Dermis microvascular lymphatic vessel endothelial cell (primary cell): ENCODE results near the gene TBC1D1. TPM values are rescaled to one million over a fixed set of nuclear protein-coding genes. Genes with fewer than 3 reads are reported as not detected.

Experiments
- DNase-seq, 2 donors: peaks; one replicate each; pipeline versions ENCODE4 v3.0.0 to v3.0.0-alpha.2; 2010; ENCODE audit warnings: low read depth in 2 of 2
- total RNA-seq: library from RNA; depleted of rRNA; stranded (reverse); fragments of >200 nt; gene quantifications from 2 replicates; pipeline ENCODE4 v1.2.1, GENCODE V29; 2014

The TBC1D1 gene
- total RNA-seq, 1 donor from 2014 or later = 94.7 TPM

- no peak for DNase-seq
Observed at GRCh38 chr4:38164346-38164745, 273.5 kb downstream of the TBC1D1 start.

GRCh38 chr4:38166082-38166481, 275.2 kb downstream of the TBC1D1 start:
- DNase-seq = no peak

DNA sequence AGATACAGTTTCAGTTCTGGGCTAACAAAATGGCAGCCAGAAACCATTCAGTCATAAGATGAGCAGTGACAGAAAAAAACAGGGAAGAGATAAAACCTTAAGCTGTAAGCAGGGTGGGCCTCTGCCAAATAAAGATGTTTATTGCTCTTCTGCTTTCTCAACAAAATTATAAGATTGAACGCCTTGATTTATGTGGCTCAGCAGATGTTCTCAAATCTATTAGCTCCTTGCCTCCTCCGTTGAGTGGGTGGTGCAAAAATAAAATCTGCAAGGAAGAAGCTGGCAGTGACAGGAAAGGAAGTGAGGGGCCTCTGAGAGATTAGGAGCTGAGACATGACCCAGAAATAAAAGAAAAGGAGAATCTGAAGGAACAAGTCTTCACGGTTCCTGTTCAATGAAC, 275.9 kb downstream of the TBC1D1 start:
- DNase-seq = no peak

DNA sequence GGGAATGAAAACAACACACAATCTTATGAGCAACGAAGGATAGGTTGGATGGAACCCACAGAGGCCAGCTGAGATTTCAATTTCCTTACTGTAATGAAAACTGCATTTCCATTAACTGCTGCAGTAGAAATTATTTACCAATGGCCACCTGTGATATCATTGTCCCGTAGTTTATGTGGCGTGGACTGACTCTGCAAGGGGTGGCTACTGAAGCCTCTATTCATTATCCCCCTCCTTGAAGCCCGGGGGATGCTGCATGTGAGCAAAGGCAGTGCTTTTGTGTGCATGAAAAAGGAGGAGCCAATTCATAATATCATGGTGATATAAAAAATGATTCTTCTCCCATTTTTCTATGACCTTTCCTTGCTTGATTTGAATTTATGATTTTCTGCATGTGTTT, 277.1 kb downstream of the TBC1D1 start:
- no peak for DNase-seq

DNA sequence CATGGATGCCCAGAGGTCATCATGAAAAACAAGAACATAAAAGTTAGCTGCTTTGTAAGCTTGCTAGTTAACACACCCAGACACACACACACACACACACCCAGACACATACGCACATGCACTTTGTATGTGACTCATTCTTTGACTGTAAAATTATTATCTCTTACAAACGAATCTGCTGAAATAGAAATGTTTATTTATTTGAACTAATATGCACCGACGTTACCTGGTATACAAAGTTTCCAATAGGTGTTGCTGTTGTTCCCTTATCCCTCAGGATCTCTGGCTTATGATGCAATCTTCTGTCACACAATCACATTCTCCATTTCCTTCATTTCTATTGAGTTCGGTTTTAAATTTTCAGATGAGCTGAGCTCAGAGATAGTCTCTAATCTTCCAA, 278.6 kb downstream of the TBC1D1 start:
- no peak for DNase-seq

GRCh38 chr4:38170338-38171169, 279.7 kb downstream of the TBC1D1 start:
- DNase-seq = no peak

- no peak for DNase-seq
Observed at GRCh38 chr4:38172078-38172477, 281.2 kb downstream of the TBC1D1 start.

- DNase-seq = peak in 1 of 2 donors; percentile 28
Observed at GRCh38 chr4:38173935-38174518, 283.1 kb downstream of the TBC1D1 start.

GRCh38 chr4:38174801-38175200, 283.9 kb downstream of the TBC1D1 start:
- DNase-seq = peak in 1 of 2 donors; percentile 41

DNA sequence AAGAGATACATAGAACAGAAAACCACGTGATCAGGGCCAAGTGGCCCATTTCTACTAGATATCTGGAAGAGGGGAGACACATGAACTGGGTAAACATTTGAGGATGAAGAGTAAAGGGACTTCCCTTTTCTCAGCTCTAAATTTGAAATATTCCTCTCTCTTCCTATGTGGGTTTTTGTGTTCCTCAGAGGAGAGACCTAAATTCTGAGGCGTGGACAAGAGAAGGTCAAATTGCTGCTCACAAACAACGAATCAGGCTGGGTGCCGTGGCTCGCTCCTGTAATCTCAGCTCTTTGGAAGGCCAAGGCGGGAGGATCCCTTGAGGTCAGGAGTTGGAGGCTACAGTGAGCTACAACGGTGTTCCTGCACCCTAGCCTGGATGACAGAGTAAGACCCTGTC, 285.3 kb downstream of the TBC1D1 start:
- DNase-seq = no peak

DNA sequence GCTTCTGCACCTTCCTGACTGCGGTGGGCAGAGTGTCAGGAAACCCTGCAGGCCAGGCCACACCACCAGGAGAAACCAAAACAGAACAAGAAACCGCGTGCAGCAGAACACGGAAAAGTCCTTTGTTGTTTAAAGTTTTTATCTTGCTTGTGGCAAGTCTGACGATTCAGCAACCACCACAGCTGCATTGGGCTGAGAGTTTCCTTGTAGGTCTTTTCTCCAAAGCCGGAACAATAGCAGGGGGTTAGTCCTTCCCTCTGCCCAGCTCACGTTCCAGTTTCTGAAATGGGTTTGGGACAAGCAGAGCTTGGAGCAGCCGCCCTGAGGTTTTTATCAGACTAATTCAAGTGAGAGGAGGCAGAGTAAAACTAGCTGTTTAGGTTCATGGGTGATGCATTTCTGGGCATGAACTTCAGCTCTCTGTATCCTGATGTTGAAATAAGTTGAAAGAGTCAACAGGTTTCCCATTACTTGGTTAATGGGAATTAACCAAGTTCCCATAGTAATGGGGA, 286.2 kb downstream of the TBC1D1 start:
- peak in 1 of 2 donors; percentile 51 for DNase-seq

- no peak for DNase-seq
Observed at GRCh38 chr4:38177641-38178391, 286.9 kb downstream of the TBC1D1 start.

DNA sequence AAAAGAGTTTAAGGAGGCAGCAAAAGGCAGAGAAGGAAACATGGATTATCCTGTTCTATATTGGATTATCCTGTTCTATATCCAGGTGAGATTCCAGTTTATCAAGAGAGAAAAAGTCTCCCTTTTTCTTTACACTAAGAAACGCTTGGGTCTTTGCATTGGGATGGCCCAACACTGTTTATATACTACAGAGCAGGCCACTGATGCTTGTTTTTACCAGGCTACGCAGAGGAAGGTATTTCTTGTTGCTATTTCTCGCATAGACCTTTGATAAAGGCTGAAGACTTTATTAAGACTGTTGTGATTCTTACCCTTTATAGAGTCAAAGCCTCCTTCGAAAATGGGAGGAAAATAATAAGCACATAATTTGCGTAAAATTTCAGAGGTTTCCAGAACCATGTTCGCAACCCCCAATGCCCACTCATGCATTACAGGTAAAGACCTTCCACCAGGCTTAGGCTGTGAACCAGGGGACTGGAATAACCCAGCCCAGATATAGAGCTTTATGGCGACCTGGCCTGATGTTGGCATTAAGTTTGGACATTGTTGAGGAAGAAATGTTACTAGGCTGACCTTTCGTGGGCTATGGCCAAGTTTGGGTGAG, 287.6 kb downstream of the TBC1D1 start:
- no peak for DNase-seq

GRCh38 chr4:38179690-38180377, 288.9 kb downstream of the TBC1D1 start:
- peak; percentile 74 to 77 for DNase-seq

DNA sequence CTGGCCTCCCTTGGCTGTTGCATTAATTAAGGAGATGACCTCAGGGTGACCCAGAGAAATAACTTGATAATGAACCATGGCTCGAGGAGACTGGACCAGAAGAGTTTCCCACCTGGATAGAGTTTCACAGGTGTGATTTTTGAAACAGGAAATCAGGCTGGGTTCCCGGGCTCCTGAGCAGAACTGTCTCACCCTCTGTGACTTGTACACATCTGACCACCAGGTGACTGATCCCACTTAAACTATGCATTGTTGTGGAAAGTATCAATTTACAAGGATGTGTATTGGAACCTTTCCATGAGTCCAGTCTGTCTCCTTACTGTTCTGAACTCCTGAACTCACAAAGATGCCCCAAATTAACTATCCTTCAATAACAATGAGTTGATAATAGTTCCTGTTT, 289.6 kb downstream of the TBC1D1 start:
- DNase-seq = peak in 1 of 2 donors; percentile 38

- no peak for DNase-seq
Observed at GRCh38 chr4:38181286-38181685, 290.4 kb downstream of the TBC1D1 start.

GRCh38 chr4:38182334-38182998, 291.6 kb downstream of the TBC1D1 start:
- DNase-seq = no peak

GRCh38 chr4:38184404-38184803, 293.5 kb downstream of the TBC1D1 start:
- DNase-seq = no peak

DNA sequence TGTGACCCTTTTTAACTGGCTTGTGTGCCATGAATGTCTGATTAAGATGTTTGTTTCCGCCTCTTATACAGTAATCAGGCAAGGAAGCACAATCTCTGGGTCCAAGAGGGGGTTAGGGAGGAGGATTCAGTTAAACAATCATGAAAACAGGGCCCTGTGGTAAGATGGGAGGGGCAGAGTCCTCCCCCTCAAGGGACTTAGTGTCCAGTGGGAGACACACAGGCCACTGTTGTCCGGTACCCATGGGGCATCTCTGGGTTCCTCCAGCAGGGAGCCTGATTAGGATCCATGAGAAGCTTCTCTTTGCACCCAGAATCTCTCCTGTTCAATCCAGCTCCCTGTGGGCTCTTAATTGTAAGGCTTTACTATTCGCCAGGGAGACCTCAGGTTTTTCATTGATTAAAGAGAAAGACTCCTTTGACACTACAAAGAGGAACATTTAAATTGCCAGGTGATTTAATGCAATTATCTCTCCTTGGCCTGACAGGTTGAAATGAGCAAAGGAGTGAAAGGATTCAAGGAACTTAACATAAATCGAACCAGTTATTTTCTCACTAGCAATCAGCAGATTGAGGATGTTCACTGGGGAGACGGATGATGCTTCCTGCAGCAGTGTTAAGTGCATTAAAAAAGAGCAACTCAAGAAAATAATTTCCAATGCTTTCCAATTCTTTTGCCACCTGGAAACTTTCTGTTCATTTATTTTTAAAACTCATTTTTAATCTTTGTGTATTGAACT, 294.7 kb downstream of the TBC1D1 start:
- DNase-seq = no peak

- no peak for DNase-seq
Observed at GRCh38 chr4:38188136-38188535, 297.3 kb downstream of the TBC1D1 start.
